HepG2 (cell line): ENCODE results near the gene CCDC69. TPM values are rescaled to one million over a fixed set of nuclear protein-coding genes. Genes with fewer than 3 reads are reported as not detected.
"Not testable (repeated sequence)": the region's sequence is repeated elsewhere in the genome, so short reads cannot be mapped to it uniquely, and the experiment has no call there.

Experiments used
- ATAC-seq: fragments of 200-7000 bp; cut with Tn5 transposase; 3 replicates; pipeline ENCODE4 v1.9.1; 2020; ENCODE audit warnings: mild to moderate bottlenecking, moderate library complexity
- BruUV-seq: library from RNA; stranded (reverse); fragments of 400-500 nt; replicated peaks from 2 replicates; lab custom pipeline; 2021; lab: Mats Ljungman, UMichigan
- CTCF ChIA-PET: fragments of 300-600 bp; formaldehyde crosslinking; extraction: SDS; loops from one replicate; lab custom pipeline; 2021; ENCODE audit warnings: low total read pairs, inconsistent platforms, low intra/inter-chr PET ratio; lab: Yijun Ruan, JAX
- POLR2A ChIA-PET: fragments of 350-600 bp; sonication (Branson Sonifier 250); formaldehyde crosslinking; loops from one replicate; lab custom pipeline; 2020; ENCODE audit warnings: antibody characterized with exemption, inconsistent platforms; lab: Yijun Ruan, JAX
- DNase-seq: peaks from one replicate; pipeline ENCODE4 v3.0.0-alpha.2; 2015; ENCODE audit warnings: low spot score
- FAIRE-seq: peaks from 3 replicates; lab custom pipeline; 2011; peaks lifted over from hg19 to GRCh38; lab: Jason Lieb, UNC
- H2AFZ ChIP-seq: one replicate; pipeline ENCODE4 v1.6.1; 2011; ENCODE audit warnings: low read length, inconsistent platforms
- H3K27ac ChIP-seq: fragments of 300-600 bp; 3 replicates; pipeline ENCODE4 v1.8.0; 2011; ENCODE audit warnings: mixed run types, mild to moderate bottlenecking, mixed read lengths, low read length, inconsistent platforms; ENCODE audit not compliant: insufficient read depth; ENCODE audit errors: extremely low read length
- H3K27me3 ChIP-seq, 2 experiments: fragments of 200-600 bp in 1 of 2; 2 replicates in 1 of 2; 3 replicates in 1 of 2; pipeline versions ENCODE4 v1.6.0 to v1.8.0; 2011; ENCODE audit warnings: low read length in 2 of 2, mild to moderate bottlenecking in 2 of 2, moderate library complexity in 2 of 2, inconsistent platforms in 1 of 2; ENCODE audit not compliant: insufficient read depth in 2 of 2, control insufficient read depth in 1 of 2
- H3K36me3 ChIP-seq, 2 experiments: fragments of 200-600 bp in 1 of 2; replicated peaks in 1 of 2; 2 replicates in 1 of 2; 3 replicates in 1 of 2; pipeline versions ENCODE4 v1.5.1 to v1.8.0; 2011; ENCODE audit warnings: low read length in 2 of 2, inconsistent platforms in 1 of 2; ENCODE audit not compliant: insufficient read depth in 2 of 2, control insufficient read depth in 1 of 2
- H3K4me1 ChIP-seq: 2 replicates; pipeline ENCODE4 v1.5.1; 2012; ENCODE audit warnings: low read length, inconsistent platforms; ENCODE audit not compliant: insufficient read depth
- H3K4me2 ChIP-seq: 2 replicates; pipeline ENCODE4 v1.6.0; 2011; ENCODE audit warnings: low read depth, low read length, inconsistent platforms
- H3K4me3 ChIP-seq, 3 experiments: fragments of 200-600 bp in 1 of 3; sonication (generic), shearing (Covaris generic) in 1 of 3; replicated peaks in 1 of 3; 2 replicates each; pipeline ENCODE4 v1.5.1; 2011 to 2016; ENCODE audit warnings: low read length in 3 of 3, inconsistent platforms in 2 of 3, low read depth in 2 of 3, mild to moderate bottlenecking in 2 of 3, control low read depth in 1 of 3, mixed read lengths in 1 of 3; ENCODE audit not compliant: insufficient read depth in 1 of 3
- H3K79me2 ChIP-seq: one replicate; pipeline ENCODE4 v1.6.1; 2011; ENCODE audit warnings: low read length, inconsistent platforms; ENCODE audit not compliant: insufficient read depth
- H3K9ac ChIP-seq: 2 replicates; pipeline ENCODE4 v1.6.0; 2011; ENCODE audit warnings: mild to moderate bottlenecking, low read depth, low read length, inconsistent platforms; ENCODE audit not compliant: insufficient read depth
- H3K9me3 ChIP-seq: 2 replicates; pipeline ENCODE4 v1.5.1; 2012; ENCODE audit warnings: mild to moderate bottlenecking, low read length
- H4K20me1 ChIP-seq: 2 replicates; pipeline ENCODE4 v1.6.0; 2011; ENCODE audit warnings: inconsistent platforms, mild to moderate bottlenecking, low read length, moderate library complexity; ENCODE audit not compliant: insufficient read depth
- AGO2 ChIP-seq: fragments of 200-400 bp; formaldehyde crosslinking; optimal IDR thresholded peaks from 2 replicates; pipeline ENCODE3; 2017; ENCODE audit warnings: mild to moderate bottlenecking, low read depth, low read length, moderate library complexity
- ARID2 ChIP-seq: sonication (generic); formaldehyde crosslinking; IDR thresholded peaks from 2 replicates; pipeline ENCODE4 v1.8.1; 2022; ENCODE audit warnings: mild to moderate bottlenecking, missing genetic modification reagents, borderline replicate concordance
- TBX2 ChIP-seq: sonication (generic); formaldehyde crosslinking; IDR thresholded peaks from 2 replicates; pipeline ENCODE4 v1.5.0; 2020; ENCODE audit warnings: missing genetic modification reagents, mild to moderate bottlenecking, borderline replicate concordance
- ZNF333 ChIP-seq: sonication (generic); formaldehyde crosslinking; IDR thresholded peaks from 2 replicates; pipeline ENCODE4 v1.4.0; 2020; ENCODE audit warnings: mild to moderate bottlenecking, missing genetic modification reagents, borderline replicate concordance
- ZNF7 ChIP-seq: IDR thresholded peaks from 2 replicates; pipeline ENCODE4 v1.6.1; 2016; ENCODE audit warnings: missing biosample characterization, missing genetic modification reagents
- ZNF891 ChIP-seq: sonication (generic); formaldehyde crosslinking; IDR thresholded peaks from 2 replicates; pipeline ENCODE4 v1.5.0; 2020; ENCODE audit warnings: mild to moderate bottlenecking, missing genetic modification reagents
- WGBS: methylation state at CpG from one replicate; pipeline ENCODE4 v1.1.6; 2017; ENCODE audit warnings: low lambda C conversion rate; 5-methylcytosine and 5-hydroxymethylcytosine counted together
- in situ Hi-C: cut with HindIII; loops from 2 replicates; pipeline ENCODE4 v1.10.0; 2017; ENCODE audit warnings: low pct_unique_long_range_greater_than_20kb; ENCODE audit not compliant: extremely low pct_ligation_motif_present
- intact Hi-C: fragments of 100-400 bp; cut with micrococcal nuclease; formaldehyde crosslinking; loops from one replicate; pipeline ENCODE4 v1.10.0; 2022; ENCODE audit not compliant: unreplicated experiment
- polyA plus RNA-seq, 8 experiments: library from polyadenylated mRNA; depleted of rRNA in 3 of 8; stranded (reverse) in 7 of 8; unstranded in 1 of 8; fragments of >200 nt; fragmentation: Illumina TruSeq in 4 of 8; extraction: Trizol in 4 of 8; gene quantifications; 2 replicates each; pipeline versions ENCODE4 v1.2.1 to v1.2.3, GENCODE V29; 2011 to 2016; ENCODE audit warnings: low read depth in 4 of 8, missing spikeins in 1 of 8, mixed read lengths in 1 of 8; ENCODE audit not compliant: insufficient read depth in 1 of 8
- total RNA-seq, 5 experiments: library from RNA; depleted of rRNA; stranded (reverse); fragments of >200 nt; fragmentation: Illumina TruSeq; extraction: Trizol; gene quantifications; 2 replicates each; pipeline ENCODE4 v1.2.3, GENCODE V29; 2016; ENCODE audit warnings: low read depth in 1 of 5
- TF ChIP-seq, protein P1 (sequence below): sonication (generic); formaldehyde crosslinking; IDR thresholded peaks from 2 replicates; pipeline ENCODE4 v1.4.0; 2020; ENCODE audit warnings: missing genetic modification reagents, low read depth, mild to moderate bottlenecking, borderline replicate concordance
- TF ChIP-seq, protein P2 (sequence below): sonication (generic); formaldehyde crosslinking; IDR thresholded peaks from 2 replicates; pipeline ENCODE4 v1.4.0; 2020; ENCODE audit warnings: low read depth, mild to moderate bottlenecking, missing genetic modification reagents

The CCDC69 gene
- total and polyA plus RNA-seq, 2 of the 13 experiments (the other 11 are each of a cell fraction or from before 2014, with no cell fraction given): 12.2 to 45.2 TPM

DNA sequence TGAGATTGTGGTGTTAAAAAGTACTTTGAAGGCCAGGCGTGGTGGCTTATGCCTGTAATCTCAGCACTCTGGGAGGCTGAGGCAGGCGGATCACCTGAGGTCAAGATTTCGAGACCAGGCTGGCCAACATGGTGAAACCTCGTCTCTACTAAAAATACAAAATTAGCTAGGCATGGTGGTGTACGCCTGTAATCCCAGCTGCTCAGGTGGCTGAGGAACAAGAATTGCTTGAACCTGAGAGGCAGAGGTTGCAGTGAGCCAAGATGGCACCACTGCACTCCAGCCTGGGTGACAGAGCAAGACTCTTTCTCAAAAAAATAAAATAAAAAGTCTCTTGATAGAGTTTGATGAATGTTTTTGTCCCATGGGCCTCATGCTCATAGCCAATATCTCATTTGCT, 47.6 kb downstream of the CCDC69 start:
- H3K9me3 ChIP-seq, H3K79me2 ChIP-seq, H3K4me2 ChIP-seq, H3K4me1 ChIP-seq, FAIRE-seq, H3K4me3 ChIP-seq, BruUV-seq, H2AFZ ChIP-seq, CTCF ChIA-PET, DNase-seq, POLR2A ChIA-PET, H3K9ac ChIP-seq, H4K20me1 ChIP-seq, in situ Hi-C loops, ATAC-seq, H3K27ac ChIP-seq, intact Hi-C loops, H3K36me3 ChIP-seq, H3K27me3 ChIP-seq: not testable (repeated sequence)
- 88% methylated on average over 5 of the region's 5 CpGs for WGBS

DNA sequence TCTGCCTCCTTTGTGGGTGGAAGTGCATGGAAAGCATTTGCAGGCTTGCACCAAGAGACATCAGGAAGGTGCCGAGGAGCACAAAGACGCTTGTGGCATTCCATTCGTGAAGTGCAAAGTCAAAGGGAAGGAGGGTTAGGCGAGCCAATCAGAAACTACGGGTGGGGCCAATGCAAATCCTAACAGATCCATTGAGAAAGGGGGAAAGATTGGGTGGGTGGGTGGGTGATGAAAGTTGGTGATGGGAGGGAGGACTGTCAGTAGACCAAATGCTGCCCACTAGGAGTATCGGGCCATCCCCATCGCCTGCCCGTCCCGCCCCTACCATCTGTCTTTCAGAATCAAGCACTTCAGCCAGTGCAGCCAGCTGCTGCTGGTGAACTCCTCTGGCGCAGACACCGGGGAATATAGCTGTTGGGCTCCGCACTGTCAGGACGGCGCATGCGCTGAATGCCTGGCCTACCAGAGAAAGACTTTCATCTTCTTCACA, 49.2 kb downstream of the CCDC69 start:
- Histone ChIP-seq H3K27ac (no peak overlapping the region), H3K79me2 (no peaks in the 10 kb centered on the region), H3K4me1 (no peaks in the 10 kb centered on the region), H3K9me3 (no peaks in the 10 kb centered on the region), H2AFZ (no peak overlapping the region), H3K36me3 (no peaks in the 10 kb centered on the region), H3K9ac (no peak overlapping the region), H3K4me2 (no peak overlapping the region), H3K4me3 (no peak overlapping the region), H3K27me3 (no peaks in the 10 kb centered on the region; a peak in 1 of 5 replicates), H4K20me1 (no peaks in the 10 kb centered on the region)
- ChIA-PET CTCF (no interaction called here), POLR2A (no interaction called here)
- ATAC-seq (no peak), FAIRE-seq (no peak), DNase-seq (no peak)
- no TSS peak for BruUV-seq
- intact Hi-C loops (no loop called here), in situ Hi-C loops (no loop called here)
- TF ChIP-seq ZNF333 (CRISPR knock-in tag) (no peak), ZNF891 (no peak), TBX2 (CRISPR knock-in tag) (no peak), ARID2 (no peak), AGO2 (no peak), ZNF7 (CRISPR knock-in tag) (no peak)
- TF ChIP-seq, protein P1, sequence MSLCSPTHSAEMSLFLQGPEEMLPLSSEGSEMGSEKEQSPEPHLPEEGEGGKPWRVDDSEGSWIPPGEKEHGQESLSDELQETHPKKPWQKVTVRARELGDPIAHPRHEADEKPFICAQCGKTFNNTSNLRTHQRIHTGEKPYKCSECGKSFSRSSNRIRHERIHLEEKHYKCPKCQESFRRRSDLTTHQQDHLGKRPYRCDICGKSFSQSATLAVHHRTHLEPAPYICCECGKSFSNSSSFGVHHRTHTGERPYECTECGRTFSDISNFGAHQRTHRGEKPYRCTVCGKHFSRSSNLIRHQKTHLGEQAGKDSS: no peak
- TF ChIP-seq, protein P2, sequence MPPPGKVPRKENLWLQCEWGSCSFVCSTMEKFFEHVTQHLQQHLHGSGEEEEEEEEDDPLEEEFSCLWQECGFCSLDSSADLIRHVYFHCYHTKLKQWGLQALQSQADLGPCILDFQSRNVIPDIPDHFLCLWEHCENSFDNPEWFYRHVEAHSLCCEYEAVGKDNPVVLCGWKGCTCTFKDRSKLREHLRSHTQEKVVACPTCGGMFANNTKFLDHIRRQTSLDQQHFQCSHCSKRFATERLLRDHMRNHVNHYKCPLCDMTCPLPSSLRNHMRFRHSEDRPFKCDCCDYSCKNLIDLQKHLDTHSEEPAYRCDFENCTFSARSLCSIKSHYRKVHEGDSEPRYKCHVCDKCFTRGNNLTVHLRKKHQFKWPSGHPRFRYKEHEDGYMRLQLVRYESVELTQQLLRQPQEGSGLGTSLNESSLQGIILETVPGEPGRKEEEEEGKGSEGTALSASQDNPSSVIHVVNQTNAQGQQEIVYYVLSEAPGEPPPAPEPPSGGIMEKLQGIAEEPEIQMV (CRISPR knock-in tag): no peak
- WGBS: 82% methylated on average over 14 of the region's 15 CpGs
